H7 (cell line): ENCODE results near the gene SORBS1. TPM values are rescaled to one million over a fixed set of nuclear protein-coding genes. Genes with fewer than 3 reads are reported as not detected.
A peak's percentile ranks its signal among the peaks of the same experiment; 100 is the strongest.

Source experiments
- DNase-seq: peaks from one replicate; pipeline ENCODE4 v3.0.0; 2012
- H3K27me3 ChIP-seq: 2 replicates; pipeline ENCODE4 v1.6.0; 2011; ENCODE audit warnings: mild to moderate bottlenecking, low read length; ENCODE audit not compliant: control insufficient read depth, insufficient read depth
- H3K36me3 ChIP-seq: replicated peaks from 2 replicates; pipeline ENCODE4 v1.5.1; 2011; ENCODE audit warnings: low read length; ENCODE audit not compliant: control insufficient read depth, insufficient read depth
- H3K4me3 ChIP-seq: 2 replicates; pipeline ENCODE4 v1.5.1; 2011; ENCODE audit warnings: low read depth, mild to moderate bottlenecking, control low read depth, low read length, moderate library complexity; ENCODE audit not compliant: insufficient read depth
- total RNA-seq: library from RNA; depleted of rRNA; stranded (reverse); fragments of >200 nt; shearing (Covaris generic); gene quantifications from 2 replicates; pipeline ENCODE4 v1.2.3, GENCODE V29; 2014

SORBS1 gene
- total RNA-seq, 1 experiment from 2014 or later, result 10.2 TPM

- Histone ChIP-seq H3K36me3 (no peaks in the 10 kb centered on the region), H3K4me3 (no peak overlapping the region), H3K27me3 (no peaks in the 10 kb centered on the region)
- DNase-seq, result no peak
These were observed 12.9 kb upstream of the SORBS1 start for GRCh38 chr10:95573964-95574604.

DNA sequence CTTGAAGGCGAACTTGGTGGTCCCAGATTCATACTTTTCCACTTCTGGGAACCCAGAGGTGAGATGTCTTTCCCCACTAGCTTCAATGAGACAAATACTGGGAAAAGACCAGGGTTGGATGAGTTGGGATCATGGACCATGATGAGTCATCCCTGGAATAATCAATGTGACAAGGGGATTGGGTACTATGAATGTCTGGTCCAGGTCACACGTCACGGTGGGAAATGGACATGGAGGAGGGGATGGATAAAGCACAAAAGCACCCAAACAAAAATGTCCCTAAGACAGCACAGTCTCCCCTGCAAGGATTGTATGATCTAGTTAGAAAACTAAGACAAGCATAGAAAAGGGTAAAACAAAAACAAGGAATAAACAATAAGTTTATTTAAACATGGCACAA lies 12.4 kb upstream of the SORBS1 start:
- no peaks in the 10 kb centered on the region for H3K27me3 ChIP-seq
- H3K36me3 ChIP-seq, result no peaks in the 10 kb centered on the region
- no peak overlapping the region for H3K4me3 ChIP-seq
- no peak for DNase-seq

GRCh38 chr10:95572131-95572820 lies 11.1 kb upstream of the SORBS1 start:
- H3K4me3 ChIP-seq, result no peak overlapping the region
- no peaks in the 10 kb centered on the region for H3K36me3 ChIP-seq
- no peak for DNase-seq
- no peaks in the 10 kb centered on the region for H3K27me3 ChIP-seq

- DNase-seq, result no peak
- Histone ChIP-seq H3K4me3 (no peak overlapping the region), H3K36me3 (no peaks in the 10 kb centered on the region), H3K27me3 (no peaks in the 10 kb centered on the region)
These were observed 10.2 kb upstream of the SORBS1 start for GRCh38 chr10:95571390-95571789.

DNA sequence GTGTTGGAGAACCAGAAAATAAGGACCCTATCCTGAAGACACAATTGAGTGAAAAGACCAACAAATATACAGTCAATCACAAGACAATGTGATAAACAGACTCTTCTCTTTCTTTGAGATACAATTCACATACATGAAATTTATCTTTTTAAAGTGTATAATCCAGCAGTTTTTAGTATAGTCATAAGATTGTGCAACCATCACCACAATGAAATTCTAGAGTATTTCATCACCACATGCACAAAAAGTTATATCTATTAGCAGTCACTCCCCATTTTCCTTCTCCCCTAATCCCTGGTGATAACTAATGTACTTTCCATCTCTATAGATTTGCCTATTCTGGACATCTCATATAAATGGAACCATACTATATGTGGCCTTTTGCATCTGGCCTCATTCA lies 8.2 kb upstream of the SORBS1 start:
- DNase-seq, result no peak
- no peak overlapping the region for H3K4me3 ChIP-seq
- no peaks in the 10 kb centered on the region for H3K36me3 ChIP-seq
- H3K27me3 ChIP-seq, result no peaks in the 10 kb centered on the region

GRCh38 chr10:95567903-95568630 lies 6.9 kb upstream of the SORBS1 start:
- Histone ChIP-seq H3K4me3 (no peak overlapping the region), H3K27me3 (no peaks in the 10 kb centered on the region), H3K36me3 (no peaks in the 10 kb centered on the region)
- no peak for DNase-seq

DNA sequence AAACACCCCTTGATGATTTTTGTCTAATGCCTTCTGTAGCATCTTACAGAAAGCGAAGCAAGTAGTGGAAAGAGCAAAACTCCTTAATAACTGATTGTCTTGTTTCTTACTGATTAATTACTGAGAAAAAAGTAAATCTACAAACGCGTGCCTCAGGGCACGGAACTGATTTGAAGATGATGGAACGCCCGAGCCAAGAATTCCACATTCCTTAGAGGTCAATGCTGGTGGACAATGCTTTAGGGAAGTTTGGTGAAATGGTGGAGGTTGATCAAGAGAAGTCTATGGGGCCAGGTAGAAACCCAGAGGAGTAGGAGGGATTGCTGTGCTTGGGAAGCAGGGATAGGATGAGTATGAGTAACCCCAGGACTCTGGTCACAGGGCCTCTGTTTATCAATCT lies 5.0 kb upstream of the SORBS1 start:
- Histone ChIP-seq H3K27me3 (no peaks in the 10 kb centered on the region), H3K36me3 (no peaks in the 10 kb centered on the region), H3K4me3 (no peak overlapping the region)
- DNase-seq, result no peak

DNA sequence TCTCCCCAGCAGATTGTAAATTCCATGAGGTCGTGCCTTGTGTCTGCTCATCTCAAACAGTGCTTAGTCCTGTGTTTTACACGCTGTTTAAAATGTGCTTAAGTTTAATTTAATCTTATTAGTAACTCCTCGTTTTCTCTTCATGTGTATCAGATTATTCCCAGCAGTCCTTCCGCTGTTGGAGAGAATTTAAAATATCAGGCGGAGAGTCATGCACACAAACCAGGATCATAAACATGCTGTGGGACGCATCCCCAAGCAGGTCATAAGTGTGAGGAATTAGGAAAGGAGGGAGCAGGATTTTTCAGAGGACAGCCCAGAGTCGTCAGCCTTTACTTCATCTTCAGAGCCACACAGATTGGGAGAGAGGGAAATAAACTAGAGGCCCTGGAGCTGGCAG lies 4.2 kb upstream of the SORBS1 start:
- Histone ChIP-seq H3K4me3 (no peak overlapping the region), H3K27me3 (peaks cover 1% of the 10 kb centered on the region), H3K36me3 (no peaks in the 10 kb centered on the region)
- DNase-seq, result no peak

GRCh38 chr10:95564291-95564690 lies 3.1 kb upstream of the SORBS1 start:
- Histone ChIP-seq H3K27me3 (peaks cover 4% of the 10 kb centered on the region), H3K36me3 (no peaks in the 10 kb centered on the region), H3K4me3 (no peak overlapping the region)
- DNase-seq, result no peak

- no peak for DNase-seq
- no peaks in the 10 kb centered on the region for H3K36me3 ChIP-seq
- peaks cover 4% of the 10 kb centered on the region for H3K27me3 ChIP-seq
- H3K4me3 ChIP-seq, result no peak overlapping the region
These were observed 1.3 kb upstream of the SORBS1 start for GRCh38 chr10:95562341-95562965.

- Histone ChIP-seq H3K4me3 (peak overlapping the region; percentile 32; the same call in 1 of the 2 replicates), H3K36me3 (no peaks in the 10 kb centered on the region), H3K27me3 (peaks cover 4% of the 10 kb centered on the region)
- DNase-seq, result no peak
These were observed 650 bp upstream of the SORBS1 start for GRCh38 chr10:95561864-95562177.

GRCh38 chr10:95560278-95561176 lies 644 bp downstream of the SORBS1 start:
- H3K27me3 ChIP-seq, result peaks cover 4% of the 10 kb centered on the region
- H3K4me3 ChIP-seq, result peak overlapping the region; percentile 69
- DNase-seq, result peak; percentile 87
- H3K36me3 ChIP-seq, result no peaks in the 10 kb centered on the region

DNA sequence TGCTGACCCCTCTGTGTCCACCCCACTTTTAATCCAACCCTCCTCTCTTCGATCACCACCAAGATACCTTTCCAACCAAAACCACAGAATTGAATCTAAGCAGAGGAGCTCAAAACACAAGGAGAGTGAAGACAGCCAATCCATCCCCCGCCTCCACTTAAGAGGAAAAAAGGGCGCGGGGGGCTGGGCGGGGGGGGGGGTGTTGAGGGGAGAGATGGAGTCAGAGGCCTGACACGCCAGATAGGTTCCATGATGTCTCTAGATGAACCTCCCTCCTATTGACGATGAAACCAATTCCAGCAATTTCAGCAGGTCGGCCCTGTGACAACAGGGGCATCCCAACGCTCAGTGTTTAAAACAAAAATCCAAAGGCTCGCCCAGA lies 1.3 kb downstream of the SORBS1 start:
- peaks cover 4% of the 10 kb centered on the region for H3K27me3 ChIP-seq
- peak; percentile 66 for DNase-seq
- no peaks in the 10 kb centered on the region for H3K36me3 ChIP-seq
- H3K4me3 ChIP-seq, result peak overlapping the region; percentile 69

DNA sequence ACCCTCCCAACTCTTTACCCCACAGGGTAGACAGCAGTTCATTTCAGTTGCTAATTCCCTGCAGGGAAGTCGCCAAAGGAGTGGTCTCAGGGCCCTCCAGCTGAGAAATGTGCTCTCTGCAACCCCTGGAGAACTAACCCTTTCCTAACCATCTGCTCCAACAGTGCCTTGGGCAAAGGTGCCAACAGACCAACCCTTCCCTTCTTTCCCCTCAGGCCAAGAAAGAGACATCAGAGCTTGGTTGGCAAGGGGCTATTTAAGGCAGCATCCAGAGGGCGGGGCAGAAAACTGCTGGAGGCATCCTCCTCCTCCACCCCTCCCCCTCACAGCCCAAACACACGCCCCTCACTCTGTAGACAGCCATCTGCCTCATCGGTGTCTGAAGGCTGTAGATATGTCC lies 1.7 kb downstream of the SORBS1 start:
- DNase-seq, result peak; percentile 71
- Histone ChIP-seq H3K4me3 (peak overlapping the region; percentile 4; the same call in 1 of the 2 replicates), H3K36me3 (no peaks in the 10 kb centered on the region), H3K27me3 (peaks cover 4% of the 10 kb centered on the region)
